Measurements from ENCODE around the gene PTTG1IP2.

The PTTG1IP2 gene

DNA sequence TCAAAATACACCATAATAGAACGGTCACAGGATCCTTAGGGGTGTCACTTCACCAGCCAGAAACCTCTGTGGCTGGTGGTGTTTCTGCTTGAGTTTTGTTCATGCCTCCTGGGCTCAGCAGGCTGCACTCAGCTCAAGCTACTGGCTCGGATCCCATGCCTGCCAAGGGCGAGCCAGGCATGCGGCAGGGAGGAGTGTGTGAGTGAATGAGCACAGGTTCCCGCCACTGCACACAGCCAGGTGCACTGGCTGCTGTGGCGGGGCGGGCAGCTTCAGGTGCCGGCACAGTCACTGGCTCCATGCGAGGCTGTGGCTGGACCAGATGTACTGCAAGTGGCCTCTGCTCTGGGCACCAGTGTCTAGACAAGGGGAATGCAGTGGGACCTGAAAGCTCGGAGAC is 36.7 kb upstream of the PTTG1IP2 start:
- Histone ChIP-seq H3K4me3 (replicated peaks; ENCODE audit: low read depth, low read length) (no peak overlapping the region), H3K36me3 (ENCODE audit: control insufficient read depth, insufficient read depth, low read length) (no peaks in the 10 kb centered on the region), H3K27me3 (replicated peaks; ENCODE audit: control insufficient read depth, insufficient read depth, low read length) (no peaks in the 10 kb centered on the region)
- DNase-seq (ENCODE audit: extremely low read depth, insufficient read length) = no peak
- TF ChIP-seq, protein P1, sequence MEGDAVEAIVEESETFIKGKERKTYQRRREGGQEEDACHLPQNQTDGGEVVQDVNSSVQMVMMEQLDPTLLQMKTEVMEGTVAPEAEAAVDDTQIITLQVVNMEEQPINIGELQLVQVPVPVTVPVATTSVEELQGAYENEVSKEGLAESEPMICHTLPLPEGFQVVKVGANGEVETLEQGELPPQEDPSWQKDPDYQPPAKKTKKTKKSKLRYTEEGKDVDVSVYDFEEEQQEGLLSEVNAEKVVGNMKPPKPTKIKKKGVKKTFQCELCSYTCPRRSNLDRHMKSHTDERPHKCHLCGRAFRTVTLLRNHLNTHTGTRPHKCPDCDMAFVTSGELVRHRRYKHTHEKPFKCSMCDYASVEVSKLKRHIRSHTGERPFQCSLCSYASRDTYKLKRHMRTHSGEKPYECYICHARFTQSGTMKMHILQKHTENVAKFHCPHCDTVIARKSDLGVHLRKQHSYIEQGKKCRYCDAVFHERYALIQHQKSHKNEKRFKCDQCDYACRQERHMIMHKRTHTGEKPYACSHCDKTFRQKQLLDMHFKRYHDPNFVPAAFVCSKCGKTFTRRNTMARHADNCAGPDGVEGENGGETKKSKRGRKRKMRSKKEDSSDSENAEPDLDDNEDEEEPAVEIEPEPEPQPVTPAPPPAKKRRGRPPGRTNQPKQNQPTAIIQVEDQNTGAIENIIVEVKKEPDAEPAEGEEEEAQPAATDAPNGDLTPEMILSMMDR (IDR thresholded peaks at IDR 0.05; ENCODE audit: insufficient read depth, low read length, poor library complexity, severe bottlenecking) = no peak

DNA sequence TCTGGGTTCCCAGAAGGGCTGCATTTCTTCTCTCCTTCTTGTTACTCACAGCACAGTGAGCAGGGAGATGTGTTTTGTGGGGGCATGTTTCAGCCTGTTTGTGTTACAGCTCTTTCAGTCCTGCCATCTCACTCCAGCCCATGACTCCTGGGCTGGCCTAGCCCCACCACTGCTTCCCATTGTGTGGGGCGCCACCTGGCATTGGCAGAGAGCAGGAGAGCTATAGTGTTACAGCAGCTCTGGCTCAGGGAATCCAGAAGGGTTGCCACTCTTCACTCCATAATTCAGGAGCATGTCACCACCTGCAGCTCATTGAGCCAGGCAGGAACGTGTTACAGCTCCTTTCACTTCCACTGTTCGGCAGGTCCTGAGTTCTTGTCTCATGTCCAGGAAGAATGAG is 36.2 kb upstream of the PTTG1IP2 start:
- H3K27me3 ChIP-seq (replicated peaks; ENCODE audit: control insufficient read depth, insufficient read depth, low read length) = no peaks in the 10 kb centered on the region
- no peaks in the 10 kb centered on the region for H3K36me3 ChIP-seq (ENCODE audit: control insufficient read depth, insufficient read depth, low read length)
- no peak overlapping the region for H3K4me3 ChIP-seq (replicated peaks; ENCODE audit: low read depth, low read length)
- TF ChIP-seq, protein P1 (IDR thresholded peaks at IDR 0.05; ENCODE audit: insufficient read depth, low read length, poor library complexity, severe bottlenecking) = no peak
- DNase-seq (ENCODE audit: extremely low read depth, insufficient read length) = no peak

DNA sequence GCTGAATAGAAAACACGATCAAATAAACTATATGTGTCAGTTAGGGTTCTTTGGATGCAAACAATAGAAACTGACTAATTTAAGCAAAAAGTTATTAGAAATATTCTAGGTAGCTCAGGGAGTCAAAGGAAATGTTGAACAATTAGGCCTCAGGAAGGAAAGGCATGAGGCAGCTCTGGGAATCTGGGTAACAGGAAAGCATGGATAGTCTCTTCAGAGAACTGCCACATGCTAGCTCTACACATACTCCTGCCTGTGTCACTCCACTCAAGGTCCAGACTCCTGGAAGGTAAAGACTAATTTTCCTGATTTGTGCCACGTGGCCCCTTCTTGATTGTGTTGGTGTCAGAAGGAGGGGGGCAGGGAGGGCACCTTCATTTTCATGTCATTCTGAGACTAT is 23.8 kb upstream of the PTTG1IP2 start:
- DNase-seq (ENCODE audit: extremely low read depth, insufficient read length) = no peak
- Histone ChIP-seq H3K36me3 (ENCODE audit: control insufficient read depth, insufficient read depth, low read length) (no peaks in the 10 kb centered on the region), H3K27me3 (replicated peaks; ENCODE audit: control insufficient read depth, insufficient read depth, low read length) (no peaks in the 10 kb centered on the region), H3K4me3 (replicated peaks; ENCODE audit: low read depth, low read length) (no peak overlapping the region)
- TF ChIP-seq, protein P1 (IDR thresholded peaks at IDR 0.05; ENCODE audit: insufficient read depth, low read length, poor library complexity, severe bottlenecking) = no peak

DNA sequence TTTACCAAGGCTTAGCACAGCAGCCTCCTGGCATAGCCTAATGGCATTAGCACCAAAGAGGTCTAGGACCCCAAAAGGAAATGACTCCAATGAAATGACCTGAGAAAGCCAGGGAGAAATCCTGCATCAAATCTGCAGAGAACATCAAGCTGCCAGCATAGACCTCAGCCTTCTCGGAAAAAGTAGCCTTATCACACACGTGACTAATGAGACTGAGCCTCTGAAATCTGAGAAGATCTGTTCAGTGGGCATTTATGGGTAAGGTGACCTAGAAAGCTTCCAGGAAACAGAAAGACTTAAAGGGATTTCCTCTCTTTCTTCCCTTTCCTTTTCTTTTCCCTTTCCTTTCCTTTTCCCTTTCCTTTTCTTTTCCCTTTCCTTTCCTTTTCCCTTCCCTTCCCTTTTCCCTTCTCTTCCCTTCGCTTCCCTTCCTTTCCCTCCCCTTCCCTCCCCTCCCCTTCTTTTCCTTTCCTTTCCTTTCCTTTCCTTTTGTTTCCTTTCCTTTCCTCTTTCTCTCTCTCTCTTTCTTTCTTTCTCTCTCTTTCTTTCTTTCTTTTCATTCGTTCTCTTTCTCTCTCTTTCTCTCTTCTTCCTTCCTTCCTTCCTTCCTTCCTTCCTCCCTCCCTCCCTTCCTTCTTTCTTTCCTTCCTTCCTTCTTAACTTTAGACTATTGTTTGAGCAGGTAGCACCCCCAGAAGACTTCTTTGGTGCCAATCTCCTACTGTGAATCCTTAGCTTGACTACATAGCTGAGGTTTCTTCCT is 23.1 kb upstream of the PTTG1IP2 start:
- Histone ChIP-seq H3K36me3 (ENCODE audit: control insufficient read depth, insufficient read depth, low read length) (no peaks in the 10 kb centered on the region), H3K4me3 (replicated peaks; ENCODE audit: low read depth, low read length) (no peak overlapping the region), H3K27me3 (replicated peaks; ENCODE audit: control insufficient read depth, insufficient read depth, low read length) (no peaks in the 10 kb centered on the region)
- DNase-seq (ENCODE audit: extremely low read depth, insufficient read length) = no peak
- TF ChIP-seq, protein P1 (IDR thresholded peaks at IDR 0.05; ENCODE audit: insufficient read depth, low read length, poor library complexity, severe bottlenecking) = no peak

DNA sequence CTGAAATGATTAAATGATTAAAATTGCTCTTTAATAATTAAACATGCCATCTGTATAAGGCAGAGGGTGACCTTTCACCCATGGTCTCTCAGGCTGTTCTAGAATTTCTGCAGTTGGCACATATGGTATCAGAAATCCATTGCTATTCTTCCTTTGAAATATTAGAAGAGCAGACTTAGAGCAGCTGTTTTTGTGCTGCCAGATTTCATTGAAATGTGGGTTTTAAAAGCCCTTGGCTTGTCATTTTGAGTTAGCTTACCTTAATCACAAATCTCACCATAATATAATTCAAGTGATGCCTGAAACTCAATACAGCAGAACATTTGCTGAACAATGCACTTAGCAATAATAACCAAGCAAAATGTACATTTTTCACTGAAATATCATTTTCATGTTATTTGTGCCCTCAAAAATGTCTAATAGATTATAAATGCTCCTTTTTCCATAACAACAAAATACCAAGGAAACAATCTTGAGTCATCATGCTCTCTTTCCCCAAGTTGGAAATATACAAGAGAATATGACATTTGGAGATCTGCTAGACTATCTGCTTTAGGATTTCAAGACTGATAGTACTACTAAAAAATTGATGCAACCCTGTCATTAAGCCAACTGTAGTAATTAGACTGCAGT is 16.1 kb upstream of the PTTG1IP2 start:
- no peaks in the 10 kb centered on the region for H3K36me3 ChIP-seq (ENCODE audit: control insufficient read depth, insufficient read depth, low read length)
- TF ChIP-seq, protein P1 (IDR thresholded peaks at IDR 0.05; ENCODE audit: insufficient read depth, low read length, poor library complexity, severe bottlenecking) = no peak
- H3K27me3 ChIP-seq (replicated peaks; ENCODE audit: control insufficient read depth, insufficient read depth, low read length) = no peaks in the 10 kb centered on the region
- no peak for DNase-seq (ENCODE audit: extremely low read depth, insufficient read length)
- no peak overlapping the region for H3K4me3 ChIP-seq (replicated peaks; ENCODE audit: low read depth, low read length)

Data from GM06990 (cell line).